ENCODE data around the gene DUSP28.
"Not testable (repeated sequence)": the region's sequence is repeated elsewhere in the genome, so short reads cannot be mapped to it uniquely, and the experiment has no call there.

Gene DUSP28

GRCh38 chr2:240560480-240561324, 545 bp downstream of the DUSP28 start:
- peak; percentile 99 for DNase-seq (ENCODE audit: low read depth)

- DNase-seq (ENCODE audit: low read depth) = no peak
These were observed 1.3 kb downstream of the DUSP28 start for GRCh38 chr2:240561325-240561971.

GRCh38 chr2:240563231-240563630, 3.1 kb downstream of the DUSP28 start:
- not testable (repeated sequence) for DNase-seq (ENCODE audit: low read depth)

GRCh38 chr2:240563951-240564560, 3.9 kb downstream of the DUSP28 start:
- DNase-seq (ENCODE audit: low read depth) = no peak

GRCh38 chr2:240564561-240565332, 4.6 kb downstream of the DUSP28 start:
- DNase-seq (ENCODE audit: low read depth) = no peak

GRCh38 chr2:240565333-240566202, 5.4 kb downstream of the DUSP28 start:
- peak; percentile 83 for DNase-seq (ENCODE audit: low read depth)

GRCh38 chr2:240566203-240567136, 6.3 kb downstream of the DUSP28 start:
- peak; percentile 92 for DNase-seq (ENCODE audit: low read depth)

- DNase-seq (ENCODE audit: low read depth) = no peak
These were observed 7.1 kb downstream of the DUSP28 start for GRCh38 chr2:240567137-240567871.

GRCh38 chr2:240567872-240568677, 7.9 kb downstream of the DUSP28 start, which contains the start of gene RNPEPL1:
Gene RNPEPL1 (plus strand): TSS chr2:240568484. CDS start chr2:240568587, 103 bp downstream.
- DNase-seq (ENCODE audit: low read depth) = no peak

- DNase-seq (ENCODE audit: low read depth) = peak; percentile 52
These were observed 8.7 kb downstream of the DUSP28 start for GRCh38 chr2:240568678-240569522.

GRCh38 chr2:240569523-240569997, 9.4 kb downstream of the DUSP28 start:
- DNase-seq (ENCODE audit: low read depth) = no peak

- no peak for DNase-seq (ENCODE audit: low read depth)
These were observed 9.9 kb downstream of the DUSP28 start for GRCh38 chr2:240569998-240570530.

GRCh38 chr2:240570531-240571313, 10.6 kb downstream of the DUSP28 start:
- no peak for DNase-seq (ENCODE audit: low read depth)

GRCh38 chr2:240571314-240571973, 11.3 kb downstream of the DUSP28 start:
- no peak for DNase-seq (ENCODE audit: low read depth)
